Skeletal muscle satellite cell (primary cell): Measurements from ENCODE around the gene ZNF547. TPM values are rescaled to one million over a fixed set of nuclear protein-coding genes. Genes with fewer than 3 reads are reported as not detected.

Source experiments
- H3K27me3 ChIP-seq: 2 replicates; pipeline ENCODE4 v1.7.0; 2013; ENCODE audit warnings: low read length; ENCODE audit not compliant: control insufficient read depth, insufficient read depth
- H3K36me3 ChIP-seq: 2 replicates; pipeline ENCODE4 v1.7.0; 2013; ENCODE audit warnings: mild to moderate bottlenecking, control low read depth, low read length; ENCODE audit not compliant: insufficient read depth
- H3K4me1 ChIP-seq: 2 replicates; pipeline ENCODE4 v1.7.0; 2013; ENCODE audit warnings: low read length; ENCODE audit not compliant: control insufficient read depth, insufficient read depth
- H3K4me2 ChIP-seq: 2 replicates; pipeline ENCODE4 v1.7.0; 2013; ENCODE audit warnings: mild to moderate bottlenecking, low read length
- H3K4me3 ChIP-seq: 2 replicates; pipeline ENCODE4 v1.7.0; 2013; ENCODE audit warnings: low read length
- H3K9ac ChIP-seq: 2 replicates; pipeline ENCODE4 v1.7.0; 2013; ENCODE audit warnings: mild to moderate bottlenecking, low read depth, low read length, moderate library complexity
- H3K9me3 ChIP-seq: replicated peaks from 2 replicates; pipeline ENCODE4 v1.7.0; 2013; ENCODE audit warnings: mild to moderate bottlenecking, control low read depth, low read length
- total RNA-seq: library from RNA; depleted of rRNA; stranded (reverse); fragments of >200 nt; gene quantifications from 2 replicates; pipeline ENCODE4 v1.2.3, GENCODE V29; 2012; rRNA removed

The ZNF547 gene
- total RNA-seq, result 2.5 and 2.8 TPM in 2 replicates

GRCh38 chr19:57362997-57363687 is at the start of gene ZNF547, which contains the start of gene TRAPPC2B:
TSS of gene ZNF547 (plus strand) at chr19:57363551. CDS start at chr19:57368556, 5,005 bp downstream.
TSS of gene TRAPPC2B (plus strand) at chr19:57363551. CDS start at chr19:57364834, 1,283 bp downstream.
- Histone ChIP-seq H3K36me3 (peaks cover 12% of the 10 kb centered on the region), H3K4me1 (peaks cover 6% of the 10 kb centered on the region), H3K9me3 (no peaks in the 10 kb centered on the region), H3K4me3 (peak within 1 kb of the TSS; percentile 89), H3K27me3 (no peaks in the 10 kb centered on the region), H3K4me2 (peak within 1 kb of the TSS; percentile 94), H3K9ac (peak within 1 kb of the TSS; percentile 90)

GRCh38 chr19:57314146-57314545 is 49.2 kb upstream of the ZNF547 start:
- Histone ChIP-seq H3K36me3 (no peaks in the 10 kb centered on the region), H3K4me2 (no peak overlapping the region), H3K9me3 (no peaks in the 10 kb centered on the region), H3K4me3 (no peak overlapping the region), H3K27me3 (peaks cover 29% of the 10 kb centered on the region), H3K4me1 (no peaks in the 10 kb centered on the region), H3K9ac (no peak overlapping the region)

GRCh38 chr19:57317503-57317902 is 45.8 kb upstream of the ZNF547 start:
- H3K36me3 ChIP-seq, result no peaks in the 10 kb centered on the region
- peak overlapping the region; percentile 57 for H3K4me3 ChIP-seq
- no peak overlapping the region for H3K9ac ChIP-seq
- H3K9me3 ChIP-seq, result no peaks in the 10 kb centered on the region
- H3K4me1 ChIP-seq, result peaks cover 17% of the 10 kb centered on the region
- H3K27me3 ChIP-seq, result peaks cover 29% of the 10 kb centered on the region
- H3K4me2 ChIP-seq, result peak overlapping the region; percentile 71

- Histone ChIP-seq H3K4me3 (peak overlapping the region; percentile 95), H3K9ac (peak overlapping the region; percentile 99)
Measured at GRCh38 chr19:57319869-57320179, 43.5 kb upstream of the ZNF547 start.

GRCh38 chr19:57320180-57321084 is 42.9 kb upstream of the ZNF547 start, which contains the start of gene ZNF543:
TSS of gene ZNF543 (plus strand) at chr19:57320472. CDS start at chr19:57320854, 382 bp downstream.
- peak within 1 kb of the TSS; percentile 95 for H3K4me3 ChIP-seq
- peak within 1 kb of the TSS; percentile 99 for H3K9ac ChIP-seq

More at GRCh38 chr19:57319869-57320179, 43.5 kb upstream of the ZNF547 start:
- peaks cover 18% of the 10 kb centered on the region for H3K4me1 ChIP-seq
- peaks cover 21% of the 10 kb centered on the region for H3K27me3 ChIP-seq
- no peaks in the 10 kb centered on the region for H3K9me3 ChIP-seq
- peak overlapping the region; percentile 98 for H3K4me2 ChIP-seq
- peaks cover 13% of the 10 kb centered on the region for H3K36me3 ChIP-seq

GRCh38 chr19:57321116-57321515 is 42.2 kb upstream of the ZNF547 start:
- H3K9me3 ChIP-seq, result no peaks in the 10 kb centered on the region
- peaks cover 18% of the 10 kb centered on the region for H3K4me1 ChIP-seq
- peak overlapping the region; percentile 95 for H3K4me3 ChIP-seq
- H3K36me3 ChIP-seq, result peaks cover 25% of the 10 kb centered on the region
- peak overlapping the region; percentile 98 for H3K4me2 ChIP-seq
- peak overlapping the region; percentile 99 for H3K9ac ChIP-seq
- peaks cover 9% of the 10 kb centered on the region for H3K27me3 ChIP-seq

More at GRCh38 chr19:57320180-57321084, 42.9 kb upstream of the ZNF547 start, which contains the start of gene ZNF543:
- peaks cover 19% of the 10 kb centered on the region for H3K36me3 ChIP-seq
- peaks cover 18% of the 10 kb centered on the region for H3K4me1 ChIP-seq
- H3K27me3 ChIP-seq, result peaks cover 16% of the 10 kb centered on the region
- no peaks in the 10 kb centered on the region for H3K9me3 ChIP-seq
- H3K4me2 ChIP-seq, result peak within 1 kb of the TSS; percentile 98

- Histone ChIP-seq H3K27me3 (peaks cover 2% of the 10 kb centered on the region), H3K4me1 (peaks cover 18% of the 10 kb centered on the region), H3K4me2 (peak overlapping the region; percentile 98), H3K4me3 (peak overlapping the region; percentile 95), H3K36me3 (peaks cover 30% of the 10 kb centered on the region), H3K9me3 (no peaks in the 10 kb centered on the region), H3K9ac (no peak overlapping the region)
Measured at GRCh38 chr19:57321751-57322150, 41.6 kb upstream of the ZNF547 start.

- Histone ChIP-seq H3K4me1 (peaks cover 18% of the 10 kb centered on the region), H3K4me2 (no peak overlapping the region), H3K27me3 (no peaks in the 10 kb centered on the region), H3K4me3 (no peak overlapping the region), H3K9me3 (no peaks in the 10 kb centered on the region), H3K36me3 (peaks cover 57% of the 10 kb centered on the region), H3K9ac (no peak overlapping the region)
Measured at GRCh38 chr19:57324992-57325391, 38.4 kb upstream of the ZNF547 start.

GRCh38 chr19:57327993-57328392 is 35.4 kb upstream of the ZNF547 start:
- Histone ChIP-seq H3K36me3 (peaks cover 62% of the 10 kb centered on the region), H3K9me3 (no peaks in the 10 kb centered on the region), H3K27me3 (no peaks in the 10 kb centered on the region), H3K4me3 (no peak overlapping the region), H3K4me1 (no peaks in the 10 kb centered on the region), H3K4me2 (no peak overlapping the region), H3K9ac (no peak overlapping the region)

GRCh38 chr19:57334191-57334590 is 29.2 kb upstream of the ZNF547 start:
- Histone ChIP-seq H3K9ac (no peak overlapping the region), H3K36me3 (peaks cover 10% of the 10 kb centered on the region), H3K4me2 (no peak overlapping the region), H3K4me1 (no peaks in the 10 kb centered on the region), H3K27me3 (no peaks in the 10 kb centered on the region), H3K9me3 (no peaks in the 10 kb centered on the region), H3K4me3 (no peak overlapping the region)

GRCh38 chr19:57338877-57339276 is 24.5 kb upstream of the ZNF547 start:
- H3K4me2 ChIP-seq, result no peak overlapping the region
- H3K36me3 ChIP-seq, result no peaks in the 10 kb centered on the region
- no peaks in the 10 kb centered on the region for H3K27me3 ChIP-seq
- H3K9me3 ChIP-seq, result no peaks in the 10 kb centered on the region
- H3K4me1 ChIP-seq, result no peaks in the 10 kb centered on the region
- H3K4me3 ChIP-seq, result no peak overlapping the region
- H3K9ac ChIP-seq, result no peak overlapping the region
